ENCODE data around the gene SPTBN2. TPM values are rescaled to one million over a fixed set of nuclear protein-coding genes. Genes with fewer than 3 reads are reported as not detected.

The SPTBN2 gene
- total RNA-seq, 1 experiment from 2014 or later = 18.5 TPM

DNA sequence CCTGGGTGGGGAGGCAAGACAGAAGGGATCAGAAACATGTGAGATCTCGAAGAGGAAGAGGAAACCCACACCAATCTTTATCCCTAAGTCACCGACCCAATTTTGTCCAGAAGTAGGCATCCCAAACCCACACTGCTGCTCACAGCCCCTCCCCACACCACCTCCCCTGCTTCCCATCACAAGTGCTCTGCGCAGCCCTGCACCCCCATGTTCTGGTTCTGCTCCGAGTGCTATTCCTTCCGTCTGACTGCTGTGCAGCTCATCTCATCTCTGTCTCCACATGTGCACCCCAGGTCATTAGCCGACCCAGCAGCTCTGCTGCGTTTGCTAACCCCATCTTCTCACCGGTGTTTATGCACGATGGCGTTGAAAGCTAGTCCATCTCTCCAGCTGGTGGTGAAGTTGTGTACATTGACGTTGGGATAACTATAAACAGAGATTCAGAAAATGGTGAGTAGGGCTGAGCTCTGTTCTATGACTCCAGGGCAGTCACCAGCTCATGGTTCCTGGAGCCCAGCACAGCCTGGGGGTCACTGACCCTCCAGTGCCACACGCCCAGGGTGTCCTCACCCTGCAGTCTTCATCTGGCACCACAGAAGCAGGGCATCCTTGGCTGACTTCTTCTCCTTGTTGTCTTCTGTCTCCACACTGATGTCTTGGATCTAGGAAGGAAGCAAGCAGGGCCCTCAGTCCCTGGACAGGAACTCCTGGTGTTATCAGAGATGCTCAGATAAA lies 15.1 kb downstream of the SPTBN2 start:
- POLR2A ChIA-PET = no interaction called here
- no peaks in the 10 kb centered on the region for H3K9me2 ChIP-seq (ENCODE audit: insufficient read depth)
- no peak overlapping the region for H2AFZ ChIP-seq (ENCODE audit: low read depth, low read length, poor library complexity, severe bottlenecking)
- ATAC-seq (no peak), DNase-seq (ENCODE audit: low read depth, low spot score) (no peak)
- RAD21 ChIA-PET (ENCODE audit: low non-redundant PET in 1 of 2, low total read pairs in 2 of 2, uncharacterized antibody in 2 of 2, unreplicated experiment in 2 of 2) = no interaction called here
- no peaks in the 10 kb centered on the region for H3K79me2 ChIP-seq (ENCODE audit: insufficient read depth, low read length)
- H3K9ac ChIP-seq (ENCODE audit: low read length) = no peak overlapping the region
- intact Hi-C loops (cut with micrococcal nuclease) = no loop called here
- CTCF ChIA-PET = no interaction called here
- no peaks in the 10 kb centered on the region; a peak in 2 of 4 replicates for H3K36me3 ChIP-seq (ENCODE audit: control insufficient read depth in 1 of 2, insufficient read depth in 2 of 2, low read length in 2 of 2)
- no peaks in the 10 kb centered on the region for H3K27me3 ChIP-seq (ENCODE audit: insufficient read depth, low read length)
- TF ChIP-seq JUND (IDR thresholded peaks at IDR 0.05) (no peak), ZFX (IDR thresholded peaks at IDR 0.05) (no peak), ZNF274 (IDR thresholded peaks at IDR 0.05; ENCODE audit: low read depth, low read length) (no peak), EGR1 (IDR thresholded peaks at IDR 0.05; ENCODE audit: low read depth) (no peak), TCF7L2 (IDR thresholded peaks at IDR 0.05; ENCODE audit: borderline replicate concordance, extremely low read depth, insufficient read depth, insufficient read length) (no peak), SP1 (IDR thresholded peaks at IDR 0.05; ENCODE audit: low read depth) (no peak), SIN3A (IDR thresholded peaks at IDR 0.05; ENCODE audit: low read depth) (no peak), ELF1 (IDR thresholded peaks at IDR 0.05; ENCODE audit: borderline replicate concordance, low read depth) (no peak), POLR2AphosphoS5 (IDR thresholded peaks at IDR 0.05; ENCODE audit: low read depth, low read length) (no peak), CBX3 (IDR thresholded peaks at IDR 0.05; ENCODE audit: low read depth) (no peak), RAD21 (IDR thresholded peaks at IDR 0.05; ENCODE audit: low read depth) (no peak), EZH2phosphoT487 (IDR thresholded peaks at IDR 0.05; ENCODE audit: borderline replicate concordance) (no peak), FOSL1 (IDR thresholded peaks at IDR 0.05; ENCODE audit: low read depth) (no peak)
- TF ChIP-seq, protein P1, sequence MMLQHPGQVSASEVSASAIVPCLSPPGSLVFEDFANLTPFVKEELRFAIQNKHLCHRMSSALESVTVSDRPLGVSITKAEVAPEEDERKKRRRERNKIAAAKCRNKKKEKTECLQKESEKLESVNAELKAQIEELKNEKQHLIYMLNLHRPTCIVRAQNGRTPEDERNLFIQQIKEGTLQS (IDR thresholded peaks at IDR 0.05) = no peak
- TF ChIP-seq, protein P2, sequence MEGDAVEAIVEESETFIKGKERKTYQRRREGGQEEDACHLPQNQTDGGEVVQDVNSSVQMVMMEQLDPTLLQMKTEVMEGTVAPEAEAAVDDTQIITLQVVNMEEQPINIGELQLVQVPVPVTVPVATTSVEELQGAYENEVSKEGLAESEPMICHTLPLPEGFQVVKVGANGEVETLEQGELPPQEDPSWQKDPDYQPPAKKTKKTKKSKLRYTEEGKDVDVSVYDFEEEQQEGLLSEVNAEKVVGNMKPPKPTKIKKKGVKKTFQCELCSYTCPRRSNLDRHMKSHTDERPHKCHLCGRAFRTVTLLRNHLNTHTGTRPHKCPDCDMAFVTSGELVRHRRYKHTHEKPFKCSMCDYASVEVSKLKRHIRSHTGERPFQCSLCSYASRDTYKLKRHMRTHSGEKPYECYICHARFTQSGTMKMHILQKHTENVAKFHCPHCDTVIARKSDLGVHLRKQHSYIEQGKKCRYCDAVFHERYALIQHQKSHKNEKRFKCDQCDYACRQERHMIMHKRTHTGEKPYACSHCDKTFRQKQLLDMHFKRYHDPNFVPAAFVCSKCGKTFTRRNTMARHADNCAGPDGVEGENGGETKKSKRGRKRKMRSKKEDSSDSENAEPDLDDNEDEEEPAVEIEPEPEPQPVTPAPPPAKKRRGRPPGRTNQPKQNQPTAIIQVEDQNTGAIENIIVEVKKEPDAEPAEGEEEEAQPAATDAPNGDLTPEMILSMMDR (IDR thresholded peaks at IDR 0.05 in 2 of 3, conservative IDR thresholded peaks at IDR 0.05 in 1 of 3; ENCODE audit: borderline replicate concordance in 1 of 3, insufficient read depth in 1 of 3, low read depth in 2 of 3, low read length in 2 of 3) = no peak
- TF ChIP-seq, protein P3, sequence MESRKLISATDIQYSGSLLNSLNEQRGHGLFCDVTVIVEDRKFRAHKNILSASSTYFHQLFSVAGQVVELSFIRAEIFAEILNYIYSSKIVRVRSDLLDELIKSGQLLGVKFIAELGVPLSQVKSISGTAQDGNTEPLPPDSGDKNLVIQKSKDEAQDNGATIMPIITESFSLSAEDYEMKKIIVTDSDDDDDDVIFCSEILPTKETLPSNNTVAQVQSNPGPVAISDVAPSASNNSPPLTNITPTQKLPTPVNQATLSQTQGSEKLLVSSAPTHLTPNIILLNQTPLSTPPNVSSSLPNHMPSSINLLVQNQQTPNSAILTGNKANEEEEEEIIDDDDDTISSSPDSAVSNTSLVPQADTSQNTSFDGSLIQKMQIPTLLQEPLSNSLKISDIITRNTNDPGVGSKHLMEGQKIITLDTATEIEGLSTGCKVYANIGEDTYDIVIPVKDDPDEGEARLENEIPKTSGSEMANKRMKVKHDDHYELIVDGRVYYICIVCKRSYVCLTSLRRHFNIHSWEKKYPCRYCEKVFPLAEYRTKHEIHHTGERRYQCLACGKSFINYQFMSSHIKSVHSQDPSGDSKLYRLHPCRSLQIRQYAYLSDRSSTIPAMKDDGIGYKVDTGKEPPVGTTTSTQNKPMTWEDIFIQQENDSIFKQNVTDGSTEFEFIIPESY (IDR thresholded peaks at IDR 0.05; ENCODE audit: extremely low read depth, insufficient replicate concordance, low read length) = no peak
- no peaks in the 10 kb centered on the region for H3K9me3 ChIP-seq (ENCODE audit: control insufficient read depth in 1 of 2, insufficient read depth in 1 of 2, low read depth in 1 of 2, low read length in 2 of 2)
- no TSS peak for BruUV-seq (replicated peaks)
- no peak overlapping the region for H3K4me3 ChIP-seq (replicated peaks in 1 of 2; ENCODE audit: low read depth in 1 of 2, low read length in 2 of 2)
- H3K27ac ChIP-seq (ENCODE audit: low read depth, low read length) = no peak overlapping the region
- H4K20me1 ChIP-seq (ENCODE audit: insufficient read depth) = no peaks in the 10 kb centered on the region
- H3K4me2 ChIP-seq (ENCODE audit: low read length) = no peak overlapping the region
- peaks cover 4 to 6% of the 10 kb centered on the region in 2 experiments; a peak in 2 of 4 replicates for H3K4me1 ChIP-seq (ENCODE audit: control insufficient read depth in 1 of 2, insufficient read depth in 2 of 2, low read length in 2 of 2)

Measured in HCT116 (cell line).